OCI-LY7 (cell line): Measurements from ENCODE around the gene ZNF827. TPM values are rescaled to one million over a fixed set of nuclear protein-coding genes. Genes with fewer than 3 reads are reported as not detected.

Experiments
- BruUV-seq: library from RNA; stranded (reverse); fragments of 400-500 nt; replicated peaks from 2 replicates; lab custom pipeline; 2021; lab: Mats Ljungman, UMichigan
- CTCF ChIA-PET: fragments of 300-600 bp; sonication (Branson Sonifier 250); formaldehyde crosslinking; loops from one replicate; lab custom pipeline; 2022; ENCODE audit warnings: antibody characterized with exemption; ENCODE audit not compliant: unreplicated experiment; lab: Charles Lee
- POLR2A ChIA-PET: fragments of 300-600 bp; sonication (Branson Sonifier 250); formaldehyde crosslinking; loops from one replicate; lab custom pipeline; 2022; ENCODE audit warnings: antibody characterized with exemption; lab: Charles Lee
- DNase-seq: peaks from one replicate; pipeline ENCODE4 v3.0.0-alpha.2; 2015; ENCODE audit warnings: low spot score
- H2AFZ ChIP-seq: fragments of 200-600 bp; sonication (generic), shearing (Covaris generic); 2 replicates; pipeline ENCODE4 v1.6.1; 2014; ENCODE audit warnings: mild to moderate bottlenecking, antibody characterized with exemption, low read length, moderate library complexity
- H3K27ac ChIP-seq: fragments of 200-600 bp; sonication (generic); 2 replicates; pipeline ENCODE4 v1.5.1; 2014; ENCODE audit warnings: mixed run types, low read depth, mild to moderate bottlenecking, moderate library complexity, low read length, inconsistent platforms; ENCODE audit not compliant: poor library complexity, severe bottlenecking
- H3K36me3 ChIP-seq: fragments of 200-600 bp; sonication (generic); 2 replicates; pipeline ENCODE4 v1.6.1; 2014; ENCODE audit warnings: mild to moderate bottlenecking, antibody characterized with exemption, low read length, moderate library complexity, mixed read lengths; ENCODE audit not compliant: insufficient read depth
- H3K4me1 ChIP-seq: fragments of 200-600 bp; sonication (generic); 2 replicates; pipeline ENCODE4 v1.5.1; 2014; ENCODE audit warnings: mild to moderate bottlenecking, low read length; ENCODE audit not compliant: insufficient read depth, poor library complexity, severe bottlenecking
- H3K4me2 ChIP-seq: fragments of 200-600 bp; sonication (generic); 2 replicates; pipeline ENCODE4 v1.6.1; 2014; ENCODE audit warnings: mild to moderate bottlenecking, low read length
- H3K4me3 ChIP-seq: fragments of 200-600 bp; sonication (generic); 2 replicates; pipeline ENCODE4 v1.5.1; 2014; ENCODE audit warnings: mild to moderate bottlenecking, low read depth, low read length; ENCODE audit not compliant: poor library complexity, severe bottlenecking
- H3K79me2 ChIP-seq: fragments of 200-600 bp; sonication (generic); 2 replicates; pipeline ENCODE4 v1.6.1; 2016; ENCODE audit warnings: low read depth, mild to moderate bottlenecking, low read length, moderate library complexity, mixed read lengths; ENCODE audit not compliant: insufficient read depth
- H3K9me2 ChIP-seq: fragments of 200-600 bp; sonication (generic); 2 replicates; pipeline ENCODE4 v1.6.1; 2016; ENCODE audit warnings: mild to moderate bottlenecking, low read length, mixed read lengths; ENCODE audit not compliant: insufficient read depth
- H3K9me3 ChIP-seq: fragments of 200-600 bp; sonication (generic); 2 replicates; pipeline ENCODE4 v1.6.1; 2014; ENCODE audit warnings: mild to moderate bottlenecking, mixed run types, low read length, mixed read lengths
- H4K20me1 ChIP-seq: fragments of 200-600 bp; sonication (generic); 2 replicates; pipeline ENCODE4 v1.6.1; 2014; ENCODE audit warnings: mild to moderate bottlenecking, antibody characterized with exemption, low read length, moderate library complexity, mixed read lengths; ENCODE audit not compliant: insufficient read depth
- CTCF ChIP-seq: fragments of 200-600 bp; sonication (generic); conservative IDR thresholded peaks from 2 replicates; pipeline ENCODE4 v1.5.1; 2014; ENCODE audit warnings: mild to moderate bottlenecking, antibody characterized with exemption, low read length, moderate library complexity, mixed read lengths
- EZH2phosphoT487 ChIP-seq: fragments of 200-600 bp; sonication (generic); IDR thresholded peaks from 2 replicates; pipeline ENCODE4 v1.6.1; 2018; ENCODE audit warnings: low read depth, borderline replicate concordance, mild to moderate bottlenecking, mixed run types, antibody characterized with exemption, low read length, moderate library complexity, mixed read lengths
- intact Hi-C: fragments of 100-400 bp; cut with micrococcal nuclease; formaldehyde crosslinking; loops from one replicate; pipeline ENCODE4 v1.10.0; 2022; ENCODE audit not compliant: unreplicated experiment
- total RNA-seq, 2 experiments: library from RNA; depleted of rRNA in 1 of 2; stranded (reverse); fragments of >200 nt in 1 of 2; shearing (Covaris generic) in 1 of 2; gene quantifications; 2 replicates each; pipeline ENCODE4 v1.2.3, GENCODE V29; 2014 to 2022

The ZNF827 gene
- total RNA-seq, 2 experiments from 2014 or later = 15.1 to 42.9 TPM

GRCh38 chr4:145851511-145852201 lies 87.0 kb downstream of the ZNF827 start:
- CTCF ChIA-PET = no interaction called here
- no TSS peak for BruUV-seq
- no peaks in the 10 kb centered on the region for H3K4me1 ChIP-seq

GRCh38 chr4:145847764-145848163 lies 90.9 kb downstream of the ZNF827 start:
- Histone ChIP-seq H3K9me3 (no peaks in the 10 kb centered on the region), H3K9me2 (no peaks in the 10 kb centered on the region), H3K79me2 (no peaks in the 10 kb centered on the region), H3K36me3 (peaks cover 67% of the 10 kb centered on the region), H3K4me1 (no peaks in the 10 kb centered on the region), H3K27ac (no peak overlapping the region), H3K4me2 (no peak overlapping the region), H3K4me3 (no peak overlapping the region), H2AFZ (no peak overlapping the region), H4K20me1 (no peaks in the 10 kb centered on the region; the same call in 1 of the 2 replicates)
- ChIA-PET POLR2A (no interaction called here), CTCF (interaction anchor here (0.6 kb wide), 1 partner anchor 20 kb away, joined by 3 read pairs; no protein-coding TSS in a partner anchor)
- TF ChIP-seq EZH2phosphoT487 (no peak), CTCF (no peak)
- no peak for DNase-seq
- intact Hi-C loops = no loop called here
- no TSS peak for BruUV-seq

More at GRCh38 chr4:145851511-145852201, 87.0 kb downstream of the ZNF827 start:
- POLR2A ChIA-PET = interaction anchor here (0.6 to 1.6 kb wide), 6 partner anchors 8 to 226 kb away, joined by 3 to 6 read pairs (median 4); no protein-coding TSS in a partner anchor
- Histone ChIP-seq H3K9me2 (no peaks in the 10 kb centered on the region), H3K79me2 (no peaks in the 10 kb centered on the region), H3K9me3 (no peaks in the 10 kb centered on the region), H3K4me2 (no peak overlapping the region), H2AFZ (no peak overlapping the region), H3K4me3 (no peak overlapping the region), H4K20me1 (no peaks in the 10 kb centered on the region; the same call in 1 of the 2 replicates), H3K27ac (no peak overlapping the region), H3K36me3 (peaks cover 47% of the 10 kb centered on the region)
- intact Hi-C loops = no loop called here
- DNase-seq = no peak
- TF ChIP-seq CTCF (no peak), EZH2phosphoT487 (no peak)

GRCh38 chr4:145845118-145845517 lies 93.5 kb downstream of the ZNF827 start:
- no peak for TF ChIP-seq CTCF
- TF ChIP-seq EZH2phosphoT487 = no peak
- no TSS peak for BruUV-seq
- H4K20me1 ChIP-seq = no peaks in the 10 kb centered on the region
- peaks cover 79% of the 10 kb centered on the region for H3K36me3 ChIP-seq
- intact Hi-C loops = no loop called here
- no peak for DNase-seq
- POLR2A ChIA-PET = interaction anchor here (0.7 to 1.0 kb wide), 2 partner anchors 8 to 37 kb away, joined by 3 to 4 read pairs; no protein-coding TSS in a partner anchor
- H3K9me2 ChIP-seq = no peaks in the 10 kb centered on the region
- H3K4me3 ChIP-seq = no peak overlapping the region
- H2AFZ ChIP-seq = no peak overlapping the region
- no peak overlapping the region for H3K4me2 ChIP-seq
- no peaks in the 10 kb centered on the region for H3K4me1 ChIP-seq
- no peak overlapping the region for H3K27ac ChIP-seq
- CTCF ChIA-PET = no interaction called here
- H3K79me2 ChIP-seq = no peaks in the 10 kb centered on the region
- no peaks in the 10 kb centered on the region for H3K9me3 ChIP-seq
